ENCODE measurements around the gene CTSV. TPM values are rescaled to one million over a fixed set of nuclear protein-coding genes. Genes with fewer than 3 reads are reported as not detected.
"Not testable (repeated sequence)": the region's sequence is repeated elsewhere in the genome, so short reads cannot be mapped to it uniquely, and the experiment has no call there.

Gene CTSV
- total and polyA plus RNA-seq, 2 donors: 129 to 1,344 TPM

GRCh38 chr9:97012617-97013016 is 26.3 kb downstream of the CTSV start:
- H3K36me3 ChIP-seq (ENCODE audit: control insufficient read depth in 2 of 2, insufficient read depth in 2 of 2, low read length in 1 of 2); H3K4me1 ChIP-seq (ENCODE audit: control insufficient read depth in 2 of 2, insufficient read depth in 2 of 2, low read length in 2 of 2); H3K9me3 ChIP-seq (ENCODE audit: control insufficient read depth in 2 of 2, insufficient read depth in 1 of 2, low read length in 1 of 2); H3K27me3 ChIP-seq (ENCODE audit: control insufficient read depth in 2 of 2, insufficient read depth in 1 of 2, low read length in 1 of 2): not testable (repeated sequence)
- WGBS: under 1% methylated on average over 14 of the region's 18 CpGs
- Histone ChIP-seq H3K27ac (ENCODE audit: low read depth in 1 of 2, low read length in 1 of 2) (peak overlapping the region in 1 of 2 donors; percentile 60), H3K4me3 (ENCODE audit: low read length in 2 of 2) (peak overlapping the region; percentile 42 to 57)
- peak in 2 of 9 donors; percentile 6 to 22 for DNase-seq (ENCODE audit: low read depth in 6 of 9, low spot score in 9 of 9)

GRCh38 chr9:97002195-97002594 is 36.7 kb downstream of the CTSV start:
- not testable (repeated sequence) for H3K27ac ChIP-seq (ENCODE audit: low read depth in 1 of 2, low read length in 1 of 2); H3K36me3 ChIP-seq (ENCODE audit: control insufficient read depth in 2 of 2, insufficient read depth in 2 of 2, low read length in 1 of 2); DNase-seq (ENCODE audit: low read depth in 6 of 9, low spot score in 9 of 9); H3K27me3 ChIP-seq (ENCODE audit: control insufficient read depth in 2 of 2, insufficient read depth in 1 of 2, low read length in 1 of 2); H3K4me1 ChIP-seq (ENCODE audit: control insufficient read depth in 2 of 2, insufficient read depth in 2 of 2, low read length in 2 of 2); H3K9me3 ChIP-seq (ENCODE audit: control insufficient read depth in 2 of 2, insufficient read depth in 1 of 2, low read length in 1 of 2); H3K4me3 ChIP-seq (ENCODE audit: low read length in 2 of 2)

DNA sequence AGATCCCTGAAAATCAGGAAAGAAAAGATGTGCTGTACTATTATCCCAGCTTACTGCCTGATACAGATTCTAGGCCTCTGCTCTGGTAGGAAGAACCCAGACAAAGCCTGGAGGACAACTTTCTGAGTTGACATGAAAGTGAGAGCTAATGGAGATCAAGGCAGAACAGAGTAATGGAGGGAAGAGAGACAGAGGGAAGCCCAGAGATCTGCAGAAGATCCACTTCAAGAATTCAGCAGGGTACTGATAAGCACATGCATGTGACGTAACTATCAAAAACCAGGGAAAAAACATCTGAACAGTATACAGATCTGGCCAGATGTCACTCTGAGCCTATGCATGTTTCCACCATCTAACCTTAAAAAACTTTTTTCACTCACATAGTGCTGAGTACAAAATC is 37.6 kb downstream of the CTSV start:
- not testable (repeated sequence) for H3K27me3 ChIP-seq (ENCODE audit: control insufficient read depth in 2 of 2, insufficient read depth in 1 of 2, low read length in 1 of 2); H3K4me3 ChIP-seq (ENCODE audit: low read length in 2 of 2); H3K9me3 ChIP-seq (ENCODE audit: control insufficient read depth in 2 of 2, insufficient read depth in 1 of 2, low read length in 1 of 2); H3K36me3 ChIP-seq (ENCODE audit: control insufficient read depth in 2 of 2, insufficient read depth in 2 of 2, low read length in 1 of 2); DNase-seq (ENCODE audit: low read depth in 6 of 9, low spot score in 9 of 9); H3K4me1 ChIP-seq (ENCODE audit: control insufficient read depth in 2 of 2, insufficient read depth in 2 of 2, low read length in 2 of 2); H3K27ac ChIP-seq (ENCODE audit: low read depth in 1 of 2, low read length in 1 of 2)
- 94% methylated on average over 1 of the region's 1 CpG for WGBS

DNA sequence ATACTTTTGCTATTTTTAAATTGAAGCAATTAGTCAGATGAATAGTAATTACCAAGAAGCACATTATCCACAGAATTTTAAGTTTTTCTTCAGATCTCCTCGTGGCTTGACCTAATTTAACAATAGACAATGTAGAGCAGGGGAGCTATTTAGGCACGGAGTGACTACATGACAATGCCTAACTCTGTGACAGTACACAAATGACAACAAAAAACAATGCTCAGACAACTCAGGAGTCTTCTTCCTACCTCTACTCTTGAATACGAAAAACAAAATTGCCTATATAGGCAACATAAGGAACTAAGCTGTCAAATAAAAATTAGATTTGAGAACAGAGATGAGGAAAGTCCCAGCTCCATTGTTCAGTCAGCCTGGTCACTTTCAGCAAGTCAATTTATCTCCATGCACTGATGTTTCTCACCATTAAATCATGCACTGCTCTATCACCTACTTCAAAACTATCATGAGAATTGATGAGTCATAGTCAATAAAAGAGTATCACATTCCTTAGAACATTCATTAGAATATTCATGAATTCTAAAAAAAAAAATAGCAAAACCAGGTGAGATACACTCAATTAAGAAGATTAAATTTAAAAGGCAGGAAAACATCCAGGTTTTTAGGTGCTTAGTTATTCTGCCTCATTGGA is 38.7 kb downstream of the CTSV start:
- not testable (repeated sequence) for H3K36me3 ChIP-seq (ENCODE audit: control insufficient read depth in 2 of 2, insufficient read depth in 2 of 2, low read length in 1 of 2); H3K9me3 ChIP-seq (ENCODE audit: control insufficient read depth in 2 of 2, insufficient read depth in 1 of 2, low read length in 1 of 2); DNase-seq (ENCODE audit: low read depth in 6 of 9, low spot score in 9 of 9); H3K27ac ChIP-seq (ENCODE audit: low read depth in 1 of 2, low read length in 1 of 2); H3K4me3 ChIP-seq (ENCODE audit: low read length in 2 of 2); H3K4me1 ChIP-seq (ENCODE audit: control insufficient read depth in 2 of 2, insufficient read depth in 2 of 2, low read length in 2 of 2); H3K27me3 ChIP-seq (ENCODE audit: control insufficient read depth in 2 of 2, insufficient read depth in 1 of 2, low read length in 1 of 2)
- 93% methylated on average over 3 of the region's 3 CpGs for WGBS

- not testable (repeated sequence) for H3K4me3 ChIP-seq (ENCODE audit: low read length in 2 of 2); H3K27me3 ChIP-seq (ENCODE audit: control insufficient read depth in 2 of 2, insufficient read depth in 1 of 2, low read length in 1 of 2); H3K27ac ChIP-seq (ENCODE audit: low read depth in 1 of 2, low read length in 1 of 2); H3K9me3 ChIP-seq (ENCODE audit: control insufficient read depth in 2 of 2, insufficient read depth in 1 of 2, low read length in 1 of 2); DNase-seq (ENCODE audit: low read depth in 6 of 9, low spot score in 9 of 9); H3K4me1 ChIP-seq (ENCODE audit: control insufficient read depth in 2 of 2, insufficient read depth in 2 of 2, low read length in 2 of 2); H3K36me3 ChIP-seq (ENCODE audit: control insufficient read depth in 2 of 2, insufficient read depth in 2 of 2, low read length in 1 of 2)
- 95% methylated on average over 1 of the region's 1 CpG for WGBS
Observed at GRCh38 chr9:96999733-97000132, 39.2 kb downstream of the CTSV start.

- H3K4me1 ChIP-seq (ENCODE audit: control insufficient read depth in 2 of 2, insufficient read depth in 2 of 2, low read length in 2 of 2); H3K36me3 ChIP-seq (ENCODE audit: control insufficient read depth in 2 of 2, insufficient read depth in 2 of 2, low read length in 1 of 2); H3K9me3 ChIP-seq (ENCODE audit: control insufficient read depth in 2 of 2, insufficient read depth in 1 of 2, low read length in 1 of 2); H3K27me3 ChIP-seq (ENCODE audit: control insufficient read depth in 2 of 2, insufficient read depth in 1 of 2, low read length in 1 of 2); H3K27ac ChIP-seq (ENCODE audit: low read depth in 1 of 2, low read length in 1 of 2); DNase-seq (ENCODE audit: low read depth in 6 of 9, low spot score in 9 of 9); H3K4me3 ChIP-seq (ENCODE audit: low read length in 2 of 2): not testable (repeated sequence)
- 92% methylated on average over 5 of the region's 6 CpGs for WGBS
Observed at GRCh38 chr9:96997009-96997701, 41.8 kb downstream of the CTSV start.

- WGBS: no CpG with 5 or more reads among the region's 2 CpGs
- not testable (repeated sequence) for H3K9me3 ChIP-seq (ENCODE audit: control insufficient read depth in 2 of 2, insufficient read depth in 1 of 2, low read length in 1 of 2); H3K27ac ChIP-seq (ENCODE audit: low read depth in 1 of 2, low read length in 1 of 2); H3K27me3 ChIP-seq (ENCODE audit: control insufficient read depth in 2 of 2, insufficient read depth in 1 of 2, low read length in 1 of 2); H3K36me3 ChIP-seq (ENCODE audit: control insufficient read depth in 2 of 2, insufficient read depth in 2 of 2, low read length in 1 of 2); H3K4me3 ChIP-seq (ENCODE audit: low read length in 2 of 2); DNase-seq (ENCODE audit: low read depth in 6 of 9, low spot score in 9 of 9); H3K4me1 ChIP-seq (ENCODE audit: control insufficient read depth in 2 of 2, insufficient read depth in 2 of 2, low read length in 2 of 2)
Observed at GRCh38 chr9:96994531-96995016, 44.4 kb downstream of the CTSV start.

DNA sequence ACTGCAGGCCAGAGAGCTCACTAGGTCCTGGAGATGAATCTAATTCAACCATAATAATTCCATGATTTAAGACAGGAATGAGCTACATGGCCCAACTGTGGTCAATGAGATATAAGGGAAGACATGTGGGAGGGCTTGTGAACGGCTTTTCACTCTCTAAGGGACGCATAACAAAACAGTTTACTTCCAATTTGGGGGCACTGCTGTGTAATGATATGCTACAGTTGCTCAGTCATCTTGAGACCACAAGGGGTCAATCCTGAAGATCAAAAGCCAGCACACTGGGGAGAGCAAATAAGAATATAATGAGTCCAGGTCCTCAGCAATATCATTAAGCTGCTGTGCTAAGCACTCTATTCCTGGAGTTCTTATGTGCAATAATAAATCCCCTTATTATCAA is 46.6 kb downstream of the CTSV start:
- not testable (repeated sequence) for H3K27ac ChIP-seq (ENCODE audit: low read depth in 1 of 2, low read length in 1 of 2); DNase-seq (ENCODE audit: low read depth in 6 of 9, low spot score in 9 of 9); H3K36me3 ChIP-seq (ENCODE audit: control insufficient read depth in 2 of 2, insufficient read depth in 2 of 2, low read length in 1 of 2); H3K4me1 ChIP-seq (ENCODE audit: control insufficient read depth in 2 of 2, insufficient read depth in 2 of 2, low read length in 2 of 2); H3K27me3 ChIP-seq (ENCODE audit: control insufficient read depth in 2 of 2, insufficient read depth in 1 of 2, low read length in 1 of 2); H3K4me3 ChIP-seq (ENCODE audit: low read length in 2 of 2); H3K9me3 ChIP-seq (ENCODE audit: control insufficient read depth in 2 of 2, insufficient read depth in 1 of 2, low read length in 1 of 2)
- WGBS: 96% methylated on average over 2 of the region's 2 CpGs

DNA sequence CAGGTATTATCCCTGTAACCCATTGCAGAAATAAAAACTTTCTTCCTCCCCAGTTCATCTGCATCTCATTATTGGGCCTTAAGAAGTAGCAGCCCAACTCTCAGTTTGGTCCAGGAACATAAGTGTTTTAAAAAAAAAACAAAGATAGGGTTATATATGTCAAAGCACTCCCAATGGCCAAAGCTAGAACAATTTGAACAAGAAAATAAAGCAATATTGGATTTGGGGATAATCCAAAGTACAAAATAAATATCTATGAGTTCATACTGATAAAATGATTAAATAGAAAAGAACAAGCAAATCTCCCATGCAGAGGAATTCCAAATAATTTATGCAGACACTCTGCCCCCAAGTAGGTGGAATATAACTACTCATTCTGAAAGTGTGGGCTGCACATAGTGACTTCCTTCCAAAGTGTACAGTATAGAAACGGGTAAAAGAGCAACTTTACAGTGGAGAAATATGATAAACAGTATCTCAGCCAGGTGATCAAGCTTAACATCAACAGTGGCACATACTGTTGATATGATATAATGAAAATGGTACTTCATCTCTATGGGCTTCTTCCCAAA is 49.1 kb downstream of the CTSV start:
- H3K4me3 ChIP-seq (ENCODE audit: low read length in 2 of 2); H3K9me3 ChIP-seq (ENCODE audit: control insufficient read depth in 2 of 2, insufficient read depth in 1 of 2, low read length in 1 of 2): not testable (repeated sequence)
- 90% methylated on average over 1 of the region's 1 CpG for WGBS

More for the DNA sequence above, 49.1 kb downstream of the CTSV start:
- not testable (repeated sequence) for DNase-seq (ENCODE audit: low read depth in 6 of 9, low spot score in 9 of 9); H3K36me3 ChIP-seq (ENCODE audit: control insufficient read depth in 2 of 2, insufficient read depth in 2 of 2, low read length in 1 of 2); H3K27me3 ChIP-seq (ENCODE audit: control insufficient read depth in 2 of 2, insufficient read depth in 1 of 2, low read length in 1 of 2); H3K4me1 ChIP-seq (ENCODE audit: control insufficient read depth in 2 of 2, insufficient read depth in 2 of 2, low read length in 2 of 2); H3K27ac ChIP-seq (ENCODE audit: low read depth in 1 of 2, low read length in 1 of 2)
